CD4-positive, alpha-beta T cell treated with Interferon alpha-2 for 1 hour (primary cell): Measurements from ENCODE around the gene RBBP5.

ENCODE experiments used
- DNase-seq, 2 donors: peaks; one replicate each; pipeline ENCODE4 v3.0.0-alpha.2; 2020 to 2022

RBBP5 gene

DNA sequence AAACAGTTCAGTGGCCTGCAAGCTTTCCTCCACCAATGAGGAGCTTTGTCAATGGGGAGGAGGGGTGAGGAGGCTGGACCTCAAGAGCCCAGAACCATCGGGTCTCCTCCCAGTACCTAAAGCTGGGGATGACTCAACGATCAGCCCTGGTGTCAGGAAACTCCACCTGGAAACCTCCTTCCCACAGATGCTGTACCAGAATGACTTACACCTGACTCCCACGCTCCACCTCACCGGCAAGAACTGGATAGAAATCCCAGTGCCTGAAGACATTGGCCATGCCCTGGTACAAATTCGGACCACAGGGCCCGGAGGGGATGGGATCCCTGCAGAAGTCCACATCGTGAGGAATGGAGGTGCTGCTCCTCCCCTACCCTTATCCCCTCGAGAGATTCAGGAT lies 48.9 kb downstream of the RBBP5 start:
- no peak for DNase-seq

GRCh38 chr1:205072286-205072685 lies 49.5 kb downstream of the RBBP5 start:
- DNase-seq: no peak

GRCh38 chr1:205071801-205072200 lies 50.0 kb downstream of the RBBP5 start:
- DNase-seq: no peak

- DNase-seq: no peak
Measured at GRCh38 chr1:205071028-205071409, 50.8 kb downstream of the RBBP5 start.

DNA sequence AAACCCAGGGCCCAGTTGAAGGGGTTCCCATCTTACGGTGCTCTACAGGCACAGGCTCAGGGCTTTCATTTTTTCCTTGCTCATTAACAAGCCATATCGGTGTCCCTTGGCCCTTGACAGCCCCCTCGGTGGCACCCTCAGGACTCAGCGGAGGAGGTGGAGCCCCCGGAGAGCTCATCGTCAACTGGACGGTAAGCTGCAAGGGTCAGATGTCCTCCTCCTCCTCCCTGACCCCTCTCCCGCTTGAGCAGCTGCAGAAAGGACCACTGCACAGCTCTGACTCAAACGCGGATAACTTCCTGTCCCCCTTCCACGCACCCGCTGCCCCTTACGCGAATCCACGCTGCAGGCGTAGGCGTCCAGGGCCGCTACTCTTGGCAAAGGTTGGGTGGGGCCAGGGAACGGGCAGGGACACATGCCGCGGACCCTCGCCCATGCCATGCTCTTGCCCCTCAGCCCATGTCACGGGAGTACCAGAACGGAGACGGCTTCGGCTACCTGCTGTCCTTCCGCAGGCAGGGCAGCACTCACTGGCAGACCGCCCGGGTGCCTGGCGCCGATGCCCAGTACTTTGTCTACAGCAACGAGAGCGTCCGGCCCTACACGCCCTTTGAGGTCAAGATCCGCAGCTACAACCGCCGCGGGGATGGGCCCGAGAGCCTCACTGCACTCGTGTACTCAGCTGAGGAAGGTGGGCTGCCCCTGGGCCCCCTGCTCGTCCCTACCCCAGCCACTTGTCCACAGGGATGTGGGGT lies 52.2 kb downstream of the RBBP5 start:
- DNase-seq: no peak

DNA sequence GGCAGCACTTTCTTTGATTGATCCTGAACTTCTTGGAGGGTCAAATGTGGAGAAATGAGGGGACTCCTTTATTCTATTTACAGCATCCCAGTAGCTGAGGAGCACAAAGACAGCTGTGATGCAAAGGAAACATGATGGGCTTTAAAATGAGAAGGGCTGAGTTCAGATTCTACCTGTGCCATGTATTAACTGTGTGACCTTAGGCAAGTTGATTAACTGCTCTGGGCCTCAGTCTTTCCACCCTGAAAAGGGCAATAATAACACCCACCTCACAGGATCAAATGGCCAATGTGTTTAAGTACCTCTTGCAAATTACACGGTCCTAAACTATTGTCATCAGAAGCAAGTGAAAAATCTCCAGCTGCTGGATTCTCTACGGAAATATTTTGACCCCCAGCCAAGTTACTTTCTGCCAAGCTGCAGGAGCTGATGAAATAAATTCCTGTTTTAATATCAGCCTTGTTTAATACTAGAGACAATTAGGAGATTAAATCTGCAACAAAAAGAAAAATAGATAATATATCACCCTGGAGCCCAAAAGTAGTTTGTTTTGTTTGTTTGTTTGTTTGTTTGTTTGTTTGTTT lies 53.2 kb downstream of the RBBP5 start:
- DNase-seq: no peak

GRCh38 chr1:205068001-205068400 lies 53.8 kb downstream of the RBBP5 start:
- no peak for DNase-seq

- DNase-seq: no peak
Measured at GRCh38 chr1:205067031-205067430, 54.7 kb downstream of the RBBP5 start.

GRCh38 chr1:205066141-205066818 lies 55.5 kb downstream of the RBBP5 start:
- no peak for DNase-seq

GRCh38 chr1:205065666-205066065 lies 56.1 kb downstream of the RBBP5 start:
- DNase-seq: no peak

DNA sequence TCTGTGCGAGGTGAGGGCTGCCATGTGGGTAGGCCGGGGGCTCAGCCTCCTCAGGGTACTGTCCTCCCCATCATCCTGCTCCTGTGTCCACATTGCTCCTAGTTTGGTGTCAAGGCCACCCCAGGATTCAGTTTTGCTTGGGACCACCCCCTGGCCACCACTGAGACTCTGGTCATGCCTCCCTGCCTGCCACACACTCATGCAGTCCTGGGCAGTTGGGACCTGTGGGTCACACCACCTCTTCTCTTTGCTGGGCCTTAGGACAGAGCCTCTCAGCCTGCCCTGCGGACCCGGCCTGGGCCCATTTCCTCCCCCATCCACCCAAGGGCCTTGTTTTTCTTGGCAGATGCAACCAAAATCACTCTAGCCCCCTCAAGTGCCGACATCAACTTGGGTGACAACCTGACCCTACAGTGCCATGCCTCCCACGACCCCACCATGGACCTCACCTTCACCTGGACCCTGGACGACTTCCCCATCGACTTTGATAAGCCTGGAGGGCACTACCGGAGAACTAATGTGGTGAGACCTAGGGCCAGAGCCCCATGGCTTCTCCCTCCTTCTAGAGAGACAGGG lies 56.9 kb downstream of the RBBP5 start:
- no peak for DNase-seq

- DNase-seq: no peak
Measured at GRCh38 chr1:205064301-205064700, 57.5 kb downstream of the RBBP5 start.

DNA sequence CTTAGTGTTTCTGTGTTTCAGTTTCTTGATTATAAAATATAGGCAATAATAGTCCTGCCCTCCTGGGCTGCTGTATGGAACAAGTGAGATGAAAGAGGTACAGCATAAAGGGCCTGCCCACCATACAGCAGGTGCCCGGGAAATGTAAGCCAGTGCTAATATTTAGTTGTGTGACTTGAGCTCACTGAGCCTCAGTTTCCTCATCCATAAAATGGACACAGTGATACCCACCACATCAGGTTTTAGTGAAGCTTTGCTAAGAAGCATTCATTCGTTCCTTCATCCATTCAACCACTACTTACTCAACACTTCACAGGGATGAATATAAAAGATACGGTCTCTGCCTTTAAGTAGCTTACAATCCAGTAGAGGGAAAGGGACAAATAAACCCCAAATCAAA lies 58.9 kb downstream of the RBBP5 start:
- no peak for DNase-seq

DNA sequence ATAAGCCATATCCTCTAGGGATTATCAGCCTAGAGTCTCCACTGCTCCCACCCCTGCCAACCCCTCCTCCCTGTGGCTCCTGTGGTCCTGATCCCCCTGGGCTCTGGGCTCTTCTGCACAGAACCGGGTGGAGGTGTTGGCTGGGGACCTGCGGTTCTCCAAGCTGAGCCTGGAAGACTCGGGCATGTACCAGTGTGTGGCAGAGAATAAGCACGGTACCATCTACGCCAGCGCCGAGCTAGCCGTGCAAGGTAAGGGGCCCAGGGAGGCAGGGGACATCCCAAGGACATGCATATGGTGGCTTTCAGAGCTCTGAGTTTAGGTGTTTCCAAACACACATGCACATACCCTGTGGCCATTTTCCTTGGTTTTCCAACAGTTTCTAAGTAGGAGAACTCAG lies 59.5 kb downstream of the RBBP5 start:
- DNase-seq: no peak

DNA sequence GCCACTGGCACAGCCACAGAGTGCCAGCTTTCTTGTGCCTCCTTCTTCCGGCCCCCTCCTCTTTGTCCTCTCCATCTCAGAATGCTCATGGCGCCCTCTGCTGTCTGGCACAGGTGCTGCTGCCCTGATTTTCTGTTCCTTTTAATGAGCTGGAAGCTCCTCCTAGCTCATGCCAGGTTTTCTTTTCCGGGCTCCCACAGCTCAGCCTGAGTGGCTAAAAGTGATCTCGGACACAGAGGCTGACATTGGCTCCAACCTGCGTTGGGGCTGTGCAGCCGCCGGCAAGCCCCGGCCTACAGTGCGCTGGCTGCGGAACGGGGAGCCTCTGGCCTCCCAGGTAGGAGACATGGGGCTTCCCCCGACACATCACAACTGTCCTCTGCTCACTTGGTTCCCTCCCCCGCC lies 60.1 kb downstream of the RBBP5 start:
- DNase-seq: peak; percentile 62 to 65

DNA sequence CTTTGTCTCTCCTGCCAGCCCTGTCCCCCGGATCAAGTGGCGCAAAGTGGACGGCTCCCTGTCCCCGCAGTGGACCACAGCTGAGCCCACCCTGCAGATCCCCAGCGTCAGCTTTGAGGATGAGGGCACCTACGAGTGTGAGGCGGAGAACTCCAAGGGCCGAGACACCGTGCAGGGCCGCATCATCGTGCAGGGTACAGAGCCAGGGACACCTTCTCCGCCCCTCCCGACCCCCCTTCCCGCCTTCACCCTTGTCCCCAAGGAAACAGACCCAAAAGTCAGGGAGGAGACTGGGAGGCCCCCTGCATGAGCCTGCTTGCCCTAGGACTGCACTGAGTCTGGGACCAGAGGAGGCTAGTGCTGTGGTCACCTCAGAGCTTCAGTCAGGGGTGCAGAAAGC lies 60.6 kb downstream of the RBBP5 start:
- no peak for DNase-seq

- DNase-seq: no peak
Measured at GRCh38 chr1:205060746-205061145, 61.0 kb downstream of the RBBP5 start.

DNA sequence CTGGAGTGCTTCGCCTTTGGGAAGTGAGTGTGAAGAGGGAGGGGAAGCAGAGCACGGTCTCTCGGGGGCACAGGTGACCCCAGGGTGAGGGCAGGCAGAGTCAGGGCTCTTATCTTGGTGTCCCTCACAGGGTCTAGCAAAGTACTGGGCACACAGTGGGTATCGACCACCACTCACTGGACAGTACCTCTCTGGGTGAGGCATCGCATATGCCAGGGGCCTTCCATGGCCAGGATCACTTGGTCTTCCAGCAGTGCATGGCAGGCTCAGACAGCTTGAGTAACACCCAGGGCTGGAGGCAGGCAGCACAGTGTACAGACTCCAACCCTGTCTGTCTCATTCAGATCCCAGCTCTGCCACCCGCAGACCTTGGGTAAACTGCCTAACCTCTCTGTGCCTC lies 62.1 kb downstream of the RBBP5 start:
- no peak for DNase-seq

DNA sequence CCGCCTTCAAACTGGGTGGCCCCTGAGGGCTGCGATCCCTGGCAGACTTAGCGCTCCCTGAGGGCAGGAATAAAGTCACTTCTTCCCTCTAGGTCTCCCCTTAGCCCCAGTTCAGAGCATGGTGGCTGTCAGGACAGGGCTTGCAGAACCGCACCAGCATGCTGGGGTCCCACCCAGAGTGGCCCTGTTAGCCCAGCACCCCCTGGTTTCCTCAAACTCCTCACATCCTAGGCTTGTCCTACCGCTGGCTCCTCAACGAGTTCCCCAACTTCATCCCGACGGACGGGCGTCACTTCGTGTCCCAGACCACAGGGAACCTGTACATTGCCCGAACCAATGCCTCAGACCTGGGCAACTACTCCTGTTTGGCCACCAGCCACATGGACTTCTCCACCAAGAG lies 62.9 kb downstream of the RBBP5 start:
- DNase-seq: no peak

- no peak for DNase-seq
Measured at GRCh38 chr1:205057808-205058575, 63.8 kb downstream of the RBBP5 start.

- DNase-seq: no peak
Measured at GRCh38 chr1:205056956-205057568, 64.7 kb downstream of the RBBP5 start.

- DNase-seq: no peak
Measured at GRCh38 chr1:205056188-205056611, 65.6 kb downstream of the RBBP5 start.

DNA sequence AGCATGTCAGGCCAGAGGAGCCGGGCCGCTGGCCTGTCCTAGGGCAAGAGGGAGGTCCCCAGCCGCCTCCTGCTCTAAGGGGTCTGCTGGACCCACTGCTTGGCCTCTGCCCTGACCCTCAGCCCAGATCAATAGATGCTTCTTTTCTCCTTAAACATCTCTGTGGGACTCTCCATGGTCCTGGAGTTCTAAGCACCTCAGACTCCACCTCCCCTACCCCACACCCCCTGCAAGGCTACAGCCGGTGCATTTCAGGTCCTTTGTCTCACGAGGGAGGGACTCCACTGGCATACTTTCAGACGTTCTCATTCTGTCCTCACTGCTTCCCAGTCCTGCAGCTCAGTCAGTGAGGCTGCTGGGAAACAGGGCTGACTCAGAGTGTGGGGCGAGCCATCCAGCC lies 67.8 kb downstream of the RBBP5 start:
- no peak for DNase-seq
